ENCODE measurements around the gene MFAP4. TPM values are rescaled to one million over a fixed set of nuclear protein-coding genes. Genes with fewer than 3 reads are reported as not detected.

MFAP4 gene, protein sequence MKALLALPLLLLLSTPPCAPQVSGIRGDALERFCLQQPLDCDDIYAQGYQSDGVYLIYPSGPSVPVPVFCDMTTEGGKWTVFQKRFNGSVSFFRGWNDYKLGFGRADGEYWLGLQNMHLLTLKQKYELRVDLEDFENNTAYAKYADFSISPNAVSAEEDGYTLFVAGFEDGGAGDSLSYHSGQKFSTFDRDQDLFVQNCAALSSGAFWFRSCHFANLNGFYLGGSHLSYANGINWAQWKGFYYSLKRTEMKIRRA
- total RNA-seq (100 to 1,000 TPM in 3 of 4 donors, 10 to 100 TPM in 1; 92.8 to 160 (median 131) TPM), polyA plus RNA-seq (95.2 TPM)
- long read RNA-seq, donor 1, transcript MFAP4-202 (6 exons, 1,932 nt) = minor isoform, 14 of 229 reads
- long read RNA-seq, donor 1, transcript MFAP4-201 (6 exons, 1,873 nt) = major isoform, 131 of 229 reads
- long read RNA-seq, donor 1, partial matches to known transcripts = 59 of 229 reads
- long read RNA-seq, donor 1, other reads (novel, unspliced or antisense) = 22 of 229 reads
- long read RNA-seq, donor 2, transcript MFAP4-202 (6 exons, 1,932 nt) = minor isoform, 14 of 165 reads
- long read RNA-seq, donor 2, transcript MFAP4-201 (6 exons, 1,873 nt) = major isoform, 131 of 165 reads
- long read RNA-seq, donor 2, partial matches to known transcripts = 14 of 165 reads
- long read RNA-seq, donor 2, other reads (novel, unspliced or antisense) = 5 of 165 reads
- long read RNA-seq, donor 3, transcript MFAP4-201 (6 exons, 1,873 nt) = major isoform, 211 of 269 reads
- long read RNA-seq, donor 3, transcript MFAP4-203 (5 exons, 1,876 nt) = minor isoform, 8 of 269 reads
- long read RNA-seq, donor 3, transcript MFAP4-202 (6 exons, 1,932 nt) = minor isoform, 20 of 269 reads
- long read RNA-seq, donor 3, partial matches to known transcripts = 19 of 269 reads
- long read RNA-seq, donor 3, other reads (novel, unspliced or antisense) = 11 of 269 reads
- long read RNA-seq, donor 4, transcript MFAP4-202 (6 exons, 1,932 nt) = minor isoform, 13 of 265 reads
- long read RNA-seq, donor 4, transcript MFAP4-203 (5 exons, 1,876 nt) = minor isoform, 7 of 265 reads
- long read RNA-seq, donor 4, transcript MFAP4-201 (6 exons, 1,873 nt) = major isoform, 194 of 265 reads
- long read RNA-seq, donor 4, partial matches to known transcripts = 34 of 265 reads
- long read RNA-seq, donor 4, other reads (novel, unspliced or antisense) = 17 of 265 reads

DNA sequence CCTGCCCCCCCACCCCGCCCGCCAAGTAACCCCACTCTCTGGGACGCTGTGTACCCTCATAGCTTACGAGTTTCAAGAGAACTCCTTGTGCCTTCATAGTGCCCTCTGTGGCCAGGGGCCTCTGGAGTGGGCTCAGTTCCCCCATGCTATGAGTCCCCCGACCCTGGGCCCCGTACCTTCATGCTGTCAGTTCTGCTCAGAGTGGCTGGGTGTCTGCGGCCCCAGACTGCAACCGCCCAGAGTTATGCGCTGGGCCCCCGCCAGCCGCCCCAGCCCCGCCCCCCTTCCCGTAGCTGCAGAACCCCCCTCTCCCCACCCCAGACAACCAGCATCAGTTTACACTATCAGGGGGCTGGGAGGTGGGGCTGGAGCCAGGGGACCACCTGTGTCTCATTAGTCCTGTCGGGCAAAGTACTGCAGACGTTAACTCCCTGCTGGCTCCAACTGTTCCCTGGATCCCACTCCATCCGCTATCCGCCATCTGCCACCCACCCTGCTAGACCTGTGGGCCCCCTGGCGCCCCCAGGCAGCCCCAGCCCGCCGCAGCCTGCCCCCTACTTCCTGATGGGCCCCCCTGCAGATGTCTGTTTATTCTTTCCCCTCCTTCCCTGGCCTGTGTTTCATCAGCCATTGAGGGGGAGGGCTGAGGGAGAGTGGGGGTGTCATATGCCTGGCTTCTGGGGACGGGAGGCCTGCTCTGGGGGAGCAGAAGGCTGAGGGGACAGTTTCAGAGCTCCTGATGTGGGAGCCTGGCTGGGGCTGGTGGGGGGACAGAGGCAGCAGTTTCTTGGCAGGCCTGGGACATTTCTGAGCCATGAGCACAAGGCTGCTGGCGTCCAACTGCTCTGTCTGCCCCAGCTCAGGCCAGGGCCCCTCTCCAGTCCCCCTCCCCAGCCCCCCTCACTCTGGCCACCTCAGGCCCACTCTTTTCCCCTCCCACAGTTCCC lies at the start of gene MFAP4:
Gene MFAP4, minus strand, starts transcription at position 217 of the 947 bp plus-strand sequence. Its CDS starts 35 bp downstream, at position 182.
- ATAC-seq = peak; percentile 63 to 65
- WGBS = 11% methylated on average over 22 of the region's 22 CpGs
- intact Hi-C loops (cut with DNase I) = loop anchor here in 1 of 4 donors (10.0 kb wide), 1 partner anchor 62 kb away; no protein-coding TSS in a partner anchor

DNA sequence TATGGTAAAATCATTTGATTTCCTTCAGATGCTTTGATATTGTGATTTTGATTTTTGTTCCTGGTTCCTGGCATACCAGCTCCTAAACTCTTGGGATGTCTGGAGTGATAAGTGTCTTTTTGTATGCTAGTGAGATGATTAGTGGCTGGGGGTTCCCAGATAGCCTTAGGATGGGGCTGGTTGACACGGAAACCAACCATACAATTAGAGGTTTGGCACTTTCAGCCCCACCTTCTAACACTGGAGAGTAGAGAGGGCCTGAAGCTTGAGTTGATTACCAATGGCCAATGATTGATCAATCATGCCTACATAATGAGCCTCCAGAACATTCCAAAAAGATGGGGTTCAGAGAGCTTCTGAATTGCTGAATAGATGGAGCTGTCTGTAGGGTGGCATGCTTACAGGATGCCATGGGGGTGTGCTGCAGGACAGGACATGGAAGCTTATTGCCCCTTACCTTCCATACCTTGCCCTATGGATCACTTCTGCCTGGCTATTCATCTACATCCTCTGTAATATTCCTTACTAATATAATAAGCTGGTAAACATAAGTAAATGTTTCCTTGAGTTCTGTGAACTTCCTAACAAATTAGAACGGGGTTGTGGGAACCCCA lies 46.8 kb upstream of the MFAP4 start:
- Histone ChIP-seq H3K27ac (ENCODE audit: low read length) (no peak overlapping the region), H3K4me3 (ENCODE audit: low read length) (no peak overlapping the region), H3K4me1 (ENCODE audit: control insufficient read depth, insufficient read depth, low read length) (no peaks in the 10 kb centered on the region), H3K27me3 (ENCODE audit: control insufficient read depth, insufficient read depth) (no peaks in the 10 kb centered on the region), H3K9me3 (ENCODE audit: control insufficient read depth, low read length) (no peaks in the 10 kb centered on the region)
- intact Hi-C loops (cut with DNase I) = no loop called here
- WGBS = 86% methylated on average over 2 of the region's 2 CpGs
- no peak for ATAC-seq
- no peak for DNase-seq

More for the DNA sequence above, at the start of gene MFAP4:
- Histone ChIP-seq H3K4me3 (ENCODE audit: low read length) (peak within 1 kb of the TSS; percentile 3), H3K27ac (ENCODE audit: low read length) (peak within 1 kb of the TSS; percentile 93), H3K4me1 (ENCODE audit: control insufficient read depth, insufficient read depth, low read length) (peaks cover 23% of the 10 kb centered on the region), H3K9me3 (ENCODE audit: control insufficient read depth, low read length) (no peaks in the 10 kb centered on the region), H3K27me3 (ENCODE audit: control insufficient read depth, insufficient read depth) (no peaks in the 10 kb centered on the region)
- peak; percentile 82 to 92 (median 91) for DNase-seq

DNA sequence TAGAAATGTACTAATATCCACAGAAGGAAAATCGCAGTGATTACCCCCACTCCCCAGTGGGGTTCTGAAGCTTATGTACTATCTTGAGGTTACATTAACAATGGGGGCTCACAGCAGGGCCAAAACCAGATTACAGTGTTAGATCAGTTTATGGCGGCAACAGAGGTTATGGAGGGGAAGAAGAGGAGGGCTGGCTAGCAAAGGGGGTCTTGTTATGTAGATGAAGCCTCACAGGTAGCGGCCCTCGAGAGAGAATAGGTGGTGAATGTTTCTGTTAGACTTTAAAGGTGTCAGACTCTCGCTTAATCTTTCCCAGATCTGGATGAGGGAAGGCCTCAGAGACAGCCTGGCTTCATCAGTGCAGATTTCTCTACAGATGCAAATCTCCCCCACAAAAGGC lies 46.3 kb upstream of the MFAP4 start:
- Histone ChIP-seq H3K27me3 (ENCODE audit: control insufficient read depth, insufficient read depth) (no peaks in the 10 kb centered on the region), H3K4me3 (ENCODE audit: low read length) (no peak overlapping the region), H3K27ac (ENCODE audit: low read length) (no peak overlapping the region), H3K9me3 (ENCODE audit: control insufficient read depth, low read length) (no peaks in the 10 kb centered on the region), H3K4me1 (ENCODE audit: control insufficient read depth, insufficient read depth, low read length) (no peaks in the 10 kb centered on the region)
- DNase-seq (no peak), ATAC-seq (no peak)
- WGBS = 80% methylated on average over 5 of the region's 5 CpGs
- intact Hi-C loops (cut with DNase I) = no loop called here

DNA sequence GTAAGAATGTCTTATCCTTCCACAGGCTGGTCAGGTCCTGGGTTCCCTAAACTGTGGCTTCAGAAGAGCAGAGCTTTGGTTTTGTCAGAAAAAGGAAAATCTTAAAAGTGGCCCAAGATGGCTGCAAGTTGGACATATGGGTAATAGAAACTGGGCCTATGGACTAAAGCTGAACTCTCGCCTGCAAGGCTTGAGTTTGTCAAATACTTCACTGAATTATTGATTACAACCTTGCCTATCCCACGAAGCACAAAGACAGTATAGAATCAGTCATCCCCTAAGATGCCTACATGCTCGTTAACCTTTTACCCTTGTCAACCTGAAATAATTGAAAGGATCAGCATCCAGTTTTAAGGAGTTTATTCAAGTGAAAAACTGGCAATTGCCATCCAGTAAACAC lies 44.7 kb upstream of the MFAP4 start:
- intact Hi-C loops (cut with DNase I) = no loop called here
- Histone ChIP-seq H3K27me3 (ENCODE audit: control insufficient read depth, insufficient read depth) (no peaks in the 10 kb centered on the region), H3K27ac (ENCODE audit: low read length) (no peak overlapping the region), H3K4me3 (ENCODE audit: low read length) (no peak overlapping the region), H3K9me3 (ENCODE audit: control insufficient read depth, low read length) (no peaks in the 10 kb centered on the region), H3K4me1 (ENCODE audit: control insufficient read depth, insufficient read depth, low read length) (no peaks in the 10 kb centered on the region)
- 83% methylated on average over 3 of the region's 3 CpGs for WGBS
- DNase-seq = no peak
- no peak for ATAC-seq

DNA sequence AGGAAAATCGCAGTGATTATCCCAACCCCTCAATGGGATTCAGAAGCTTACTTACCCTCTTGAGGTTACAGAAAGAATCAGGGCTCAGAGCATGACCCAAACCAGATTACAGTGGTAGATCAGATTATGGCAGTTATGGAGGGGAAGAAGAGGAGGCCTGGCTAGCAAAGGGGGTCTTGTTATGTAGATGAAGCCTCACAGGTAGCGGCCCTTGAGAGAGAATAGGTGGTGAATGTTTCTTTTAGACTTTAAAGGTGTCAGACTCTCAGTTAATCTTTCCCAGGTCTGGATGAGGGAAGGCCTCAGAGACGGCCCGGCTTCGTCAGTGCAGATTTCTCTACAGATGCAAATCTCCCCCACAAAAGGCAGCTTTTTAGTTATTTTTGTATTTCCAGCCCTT lies 39.6 kb upstream of the MFAP4 start:
- no peak overlapping the region for H3K27ac ChIP-seq (ENCODE audit: low read length)
- WGBS = 92% methylated on average over 5 of the region's 5 CpGs
- no peaks in the 10 kb centered on the region for H3K4me1 ChIP-seq (ENCODE audit: control insufficient read depth, insufficient read depth, low read length)
- no peaks in the 10 kb centered on the region for H3K27me3 ChIP-seq (ENCODE audit: control insufficient read depth, insufficient read depth)
- no peaks in the 10 kb centered on the region for H3K9me3 ChIP-seq (ENCODE audit: control insufficient read depth, low read length)
- H3K4me3 ChIP-seq (ENCODE audit: low read length) = no peak overlapping the region
- intact Hi-C loops (cut with DNase I) = no loop called here
- DNase-seq (no peak), ATAC-seq (no peak)

DNA sequence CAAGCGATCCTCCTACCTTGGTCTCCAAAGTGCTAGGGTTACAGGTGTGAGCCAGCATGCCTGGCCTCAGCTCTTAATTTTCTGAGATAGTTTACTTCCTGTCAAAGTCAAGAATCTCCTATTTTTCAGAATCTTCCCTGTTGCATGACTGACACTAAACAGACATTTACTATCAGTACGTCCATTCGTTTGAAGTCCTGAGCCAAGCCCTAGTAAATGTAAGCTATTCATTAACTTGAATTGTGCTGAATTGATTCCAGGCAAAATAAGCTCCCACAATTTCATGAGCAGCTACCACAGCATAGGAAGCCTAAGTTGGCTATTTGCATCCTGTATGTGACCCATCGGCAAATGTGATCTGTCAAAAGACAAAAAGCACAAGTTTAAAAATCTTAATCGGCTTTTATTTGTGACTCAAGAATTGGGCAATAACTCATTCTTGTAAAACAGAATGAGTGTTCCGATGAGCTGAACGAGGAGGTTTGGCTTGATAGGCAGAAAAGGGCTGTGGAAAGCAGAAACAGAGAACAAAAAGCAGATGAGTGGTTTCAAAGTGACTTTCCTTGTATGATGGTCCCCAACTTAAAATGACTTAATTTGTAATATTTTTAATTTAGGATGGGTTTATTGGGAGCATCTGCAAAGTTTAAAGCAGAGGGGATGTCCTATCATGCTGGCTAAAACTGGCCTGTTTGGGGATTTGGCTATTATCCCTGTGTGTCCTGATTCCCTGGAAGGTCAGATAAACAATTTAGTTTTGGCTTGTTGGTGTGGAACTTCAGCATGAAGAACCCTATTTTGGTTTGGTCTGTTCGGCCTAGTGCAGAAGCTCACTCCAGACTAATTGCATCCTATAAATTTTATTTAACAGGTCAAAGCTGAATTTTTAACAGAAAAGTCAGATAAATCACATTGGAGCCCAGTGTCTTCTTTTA lies 38.2 kb upstream of the MFAP4 start:
- H3K4me1 ChIP-seq (ENCODE audit: control insufficient read depth, insufficient read depth, low read length) = no peaks in the 10 kb centered on the region
- WGBS = 55% methylated on average over 8 of the region's 8 CpGs
- H3K27me3 ChIP-seq (ENCODE audit: control insufficient read depth, insufficient read depth) = no peaks in the 10 kb centered on the region
- H3K9me3 ChIP-seq (ENCODE audit: control insufficient read depth, low read length) = no peaks in the 10 kb centered on the region
- DNase-seq (no peak), ATAC-seq (peak; percentile 42 to 66)
- intact Hi-C loops (cut with DNase I) = loop anchor here in 1 of 4 donors (5.0 kb wide), 1 partner anchor 47 kb away; no protein-coding TSS in a partner anchor
- H3K4me3 ChIP-seq (ENCODE audit: low read length) = no peak overlapping the region
- no peak overlapping the region for H3K27ac ChIP-seq (ENCODE audit: low read length)

DNA sequence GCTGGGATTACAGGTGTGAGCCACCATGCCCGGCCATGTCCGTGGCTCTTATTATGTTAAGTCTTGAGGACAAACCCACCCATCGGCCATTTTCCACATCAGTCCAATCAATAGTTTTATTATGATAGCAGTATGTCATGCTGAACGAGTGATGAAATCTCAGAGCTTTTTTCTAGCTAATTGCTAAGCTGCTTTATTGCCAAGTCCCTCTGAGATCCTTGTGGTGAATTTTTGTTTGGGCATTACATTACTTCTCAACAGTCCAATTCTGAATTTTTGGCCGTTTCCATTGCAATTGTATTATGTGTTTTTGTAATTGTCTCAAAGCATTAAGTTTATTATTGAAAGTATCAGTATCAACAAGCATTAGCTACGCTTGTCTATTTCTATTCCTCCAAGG lies 34.9 kb upstream of the MFAP4 start:
- H3K4me3 ChIP-seq (ENCODE audit: low read length) = no peak overlapping the region
- intact Hi-C loops (cut with DNase I) = loop anchor here in 1 of 4 donors (5.0 kb wide), 1 partner anchor 50 kb away; no protein-coding TSS in a partner anchor
- no peaks in the 10 kb centered on the region for H3K9me3 ChIP-seq (ENCODE audit: control insufficient read depth, low read length)
- H3K27ac ChIP-seq (ENCODE audit: low read length) = no peak overlapping the region
- no peak for ATAC-seq
- WGBS = 87% methylated on average over 6 of the region's 6 CpGs
- no peaks in the 10 kb centered on the region for H3K27me3 ChIP-seq (ENCODE audit: control insufficient read depth, insufficient read depth)
- DNase-seq = no peak
- no peaks in the 10 kb centered on the region for H3K4me1 ChIP-seq (ENCODE audit: control insufficient read depth, insufficient read depth, low read length)

DNA sequence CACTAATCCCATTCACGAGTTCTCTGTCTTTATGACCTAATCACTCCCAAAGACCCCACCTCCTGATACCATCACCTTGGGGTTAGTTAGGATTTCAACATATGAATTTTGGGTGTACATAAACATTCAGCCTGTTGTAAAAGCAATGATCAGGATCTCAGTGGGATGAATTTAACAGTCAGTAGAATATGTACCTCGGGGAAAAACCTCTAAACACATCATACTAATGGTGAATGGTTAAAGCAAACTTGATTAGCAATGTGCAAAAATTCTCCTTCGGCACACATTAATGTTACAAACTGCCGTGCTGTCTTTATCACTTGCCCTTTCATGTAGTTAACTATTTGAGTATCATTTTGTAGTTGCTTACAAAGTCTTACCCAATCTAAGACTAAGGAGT lies 34.2 kb upstream of the MFAP4 start:
- ATAC-seq (no peak), DNase-seq (no peak)
- 62% methylated on average over 4 of the region's 4 CpGs for WGBS
- Histone ChIP-seq H3K4me3 (ENCODE audit: low read length) (no peak overlapping the region), H3K27me3 (ENCODE audit: control insufficient read depth, insufficient read depth) (no peaks in the 10 kb centered on the region), H3K9me3 (ENCODE audit: control insufficient read depth, low read length) (no peaks in the 10 kb centered on the region), H3K27ac (ENCODE audit: low read length) (no peak overlapping the region), H3K4me1 (ENCODE audit: control insufficient read depth, insufficient read depth, low read length) (no peaks in the 10 kb centered on the region)
- intact Hi-C loops (cut with DNase I) = loop anchor here in 1 of 4 donors (5.0 kb wide), 1 partner anchor 51 kb away; no protein-coding TSS in a partner anchor

Data from right cardiac atrium (tissue), 5 donors.